ENCODE data around the gene ASCL5.

The ASCL5 gene

DNA sequence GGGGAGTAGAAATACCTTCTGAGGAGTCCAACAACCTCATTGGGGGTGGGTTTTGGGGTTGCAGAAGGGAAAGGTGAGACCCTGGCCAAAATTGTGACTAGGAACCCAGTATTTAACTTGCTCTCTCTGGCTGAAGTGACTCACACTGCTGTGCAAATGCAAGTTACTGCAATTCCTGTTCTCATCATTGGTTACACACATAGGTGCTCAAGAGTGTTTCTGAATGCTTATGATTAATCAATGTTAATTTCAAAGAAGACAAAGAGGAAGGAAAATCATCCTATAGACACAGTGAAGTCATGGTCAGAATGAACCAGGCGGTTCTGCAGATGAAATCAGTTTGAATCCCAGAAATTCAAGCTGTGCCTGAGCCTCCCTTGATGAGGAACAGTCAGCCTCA, 3.1 kb downstream of the ASCL5 start:
- TF ChIP-seq CTCF (IDR thresholded peaks at IDR 0.05; ENCODE audit: control extremely low read depth, extremely low read depth, low read depth, missing control alignments), result no peak
- ChIA-PET POLR2A (no interaction called here), CTCF (interaction anchor here (1.7 kb wide), 1 partner anchor 39 kb away, joined by 8 read pairs; no protein-coding TSS in a partner anchor)
- no peak for DNase-seq (ENCODE audit: extremely low spot score)

GRCh38 chr1:201122321-201122957, 4.5 kb downstream of the ASCL5 start:
- ChIA-PET POLR2A (no interaction called here), CTCF (interaction anchor here (0.8 to 2.9 kb wide), 6 partner anchors 14 to 150 kb away, joined by 3 to 9 read pairs (median 5); no protein-coding TSS in a partner anchor)
- TF ChIP-seq CTCF (IDR thresholded peaks at IDR 0.05; ENCODE audit: control extremely low read depth, extremely low read depth, low read depth, missing control alignments), result no peak
- no peak for DNase-seq (ENCODE audit: extremely low spot score)

- CTCF ChIA-PET, result interaction anchor here (0.7 to 8.1 kb wide), 40 partner anchors 8 to 880 kb away, joined by 3 to 88 read pairs (median 4); partner anchors contain the start of gene TMEM9
- peak; percentile 53 for DNase-seq (ENCODE audit: extremely low spot score)
- POLR2A ChIA-PET, result interaction anchor here (0.6 kb wide), 1 partner anchor 50 kb away, joined by 3 read pairs; no protein-coding TSS in a partner anchor
- peak; percentile 53 for TF ChIP-seq CTCF (IDR thresholded peaks at IDR 0.05; ENCODE audit: control extremely low read depth, extremely low read depth, low read depth, missing control alignments)
Observed at GRCh38 chr1:201119206-201120197, 7.5 kb downstream of the ASCL5 start.

DNA sequence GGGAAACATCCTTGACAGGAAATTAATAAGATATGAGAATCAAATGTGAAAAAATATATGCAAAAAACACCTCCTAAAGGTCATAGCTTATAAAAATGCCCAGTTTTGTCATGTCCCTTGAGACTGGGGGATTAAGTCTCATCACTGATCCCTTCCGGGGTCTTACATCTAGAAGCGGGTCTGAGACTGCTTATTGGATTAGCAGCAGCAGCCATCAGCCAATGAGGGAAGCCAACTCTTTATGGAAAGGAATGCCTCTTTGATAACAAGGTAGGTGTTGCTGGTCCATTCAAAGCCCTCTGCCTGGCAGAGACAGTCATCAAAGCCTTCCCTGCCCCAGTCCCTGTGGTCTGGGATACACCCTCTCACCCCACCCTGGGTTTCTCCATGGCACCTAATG, 10.9 kb downstream of the ASCL5 start:
- TF ChIP-seq CTCF (IDR thresholded peaks at IDR 0.05; ENCODE audit: control extremely low read depth, extremely low read depth, low read depth, missing control alignments), result no peak
- ChIA-PET POLR2A (no interaction called here), CTCF (interaction anchor here (1.0 to 8.1 kb wide), 7 partner anchors 10 to 556 kb away, joined by 3 to 88 read pairs (median 5); no protein-coding TSS in a partner anchor)
- DNase-seq (ENCODE audit: extremely low spot score), result no peak

DNA sequence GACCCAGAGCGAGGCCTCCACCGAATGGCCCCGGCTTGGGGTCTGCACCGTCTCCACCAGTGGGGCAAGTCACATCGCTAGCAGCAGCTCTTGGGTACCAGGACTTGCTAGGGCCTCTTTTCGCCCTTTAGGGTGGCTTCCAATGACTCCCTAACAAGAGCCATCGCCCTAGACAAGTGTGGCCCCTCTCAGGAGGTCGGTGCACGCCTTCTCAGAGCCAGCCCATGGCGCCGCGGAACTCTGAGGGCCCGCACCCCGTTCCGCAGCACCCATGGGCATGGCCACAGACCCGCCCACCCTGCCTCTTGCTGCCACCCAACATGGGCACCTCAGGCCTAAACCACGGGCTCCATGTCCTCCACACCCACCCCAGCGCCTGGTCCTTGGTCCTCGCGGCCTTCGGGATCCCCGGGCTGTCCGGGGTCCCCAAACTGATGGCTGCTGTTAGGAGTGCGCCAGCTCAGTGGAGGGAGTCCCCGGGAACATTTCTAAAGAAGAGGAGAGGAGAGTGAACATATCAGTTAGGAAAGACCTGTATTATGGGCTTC, 11.5 kb downstream of the ASCL5 start:
- POLR2A ChIA-PET, result no interaction called here
- no peak for TF ChIP-seq CTCF (IDR thresholded peaks at IDR 0.05; ENCODE audit: control extremely low read depth, extremely low read depth, low read depth, missing control alignments)
- CTCF ChIA-PET, result interaction anchor here (1.1 to 8.1 kb wide), 8 partner anchors 19 to 556 kb away, joined by 3 to 88 read pairs (median 11); no protein-coding TSS in a partner anchor
- no peak for DNase-seq (ENCODE audit: extremely low spot score)
